ENCODE measurements around the gene GORASP2.

DNA sequence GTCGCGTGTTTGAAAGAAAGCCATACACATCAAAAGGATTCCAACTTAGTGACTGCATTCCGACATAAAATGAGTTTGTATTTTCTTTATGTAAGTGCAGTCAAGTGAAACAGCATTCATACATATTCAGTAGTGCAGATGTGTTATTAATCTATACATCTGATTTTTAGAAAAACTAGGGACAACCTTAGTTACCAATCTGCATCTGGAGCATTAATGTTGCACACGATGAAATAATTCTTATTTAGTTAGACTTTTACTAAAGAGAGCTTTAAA is 1.9 kb downstream of the GORASP2 start:
- TF ChIP-seq, protein P1, sequence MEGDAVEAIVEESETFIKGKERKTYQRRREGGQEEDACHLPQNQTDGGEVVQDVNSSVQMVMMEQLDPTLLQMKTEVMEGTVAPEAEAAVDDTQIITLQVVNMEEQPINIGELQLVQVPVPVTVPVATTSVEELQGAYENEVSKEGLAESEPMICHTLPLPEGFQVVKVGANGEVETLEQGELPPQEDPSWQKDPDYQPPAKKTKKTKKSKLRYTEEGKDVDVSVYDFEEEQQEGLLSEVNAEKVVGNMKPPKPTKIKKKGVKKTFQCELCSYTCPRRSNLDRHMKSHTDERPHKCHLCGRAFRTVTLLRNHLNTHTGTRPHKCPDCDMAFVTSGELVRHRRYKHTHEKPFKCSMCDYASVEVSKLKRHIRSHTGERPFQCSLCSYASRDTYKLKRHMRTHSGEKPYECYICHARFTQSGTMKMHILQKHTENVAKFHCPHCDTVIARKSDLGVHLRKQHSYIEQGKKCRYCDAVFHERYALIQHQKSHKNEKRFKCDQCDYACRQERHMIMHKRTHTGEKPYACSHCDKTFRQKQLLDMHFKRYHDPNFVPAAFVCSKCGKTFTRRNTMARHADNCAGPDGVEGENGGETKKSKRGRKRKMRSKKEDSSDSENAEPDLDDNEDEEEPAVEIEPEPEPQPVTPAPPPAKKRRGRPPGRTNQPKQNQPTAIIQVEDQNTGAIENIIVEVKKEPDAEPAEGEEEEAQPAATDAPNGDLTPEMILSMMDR (conservative IDR thresholded peaks at IDR 0.05; ENCODE audit: low read depth in 2 of 2): no peak
- TF ChIP-seq POLR2AphosphoS5 (IDR thresholded peaks at IDR 0.05; ENCODE audit: low read depth) (no peak), EZH2phosphoT487 (IDR thresholded peaks at IDR 0.05; ENCODE audit: unreplicated experiment) (no peak)
- TF ChIP-seq, protein P2, sequence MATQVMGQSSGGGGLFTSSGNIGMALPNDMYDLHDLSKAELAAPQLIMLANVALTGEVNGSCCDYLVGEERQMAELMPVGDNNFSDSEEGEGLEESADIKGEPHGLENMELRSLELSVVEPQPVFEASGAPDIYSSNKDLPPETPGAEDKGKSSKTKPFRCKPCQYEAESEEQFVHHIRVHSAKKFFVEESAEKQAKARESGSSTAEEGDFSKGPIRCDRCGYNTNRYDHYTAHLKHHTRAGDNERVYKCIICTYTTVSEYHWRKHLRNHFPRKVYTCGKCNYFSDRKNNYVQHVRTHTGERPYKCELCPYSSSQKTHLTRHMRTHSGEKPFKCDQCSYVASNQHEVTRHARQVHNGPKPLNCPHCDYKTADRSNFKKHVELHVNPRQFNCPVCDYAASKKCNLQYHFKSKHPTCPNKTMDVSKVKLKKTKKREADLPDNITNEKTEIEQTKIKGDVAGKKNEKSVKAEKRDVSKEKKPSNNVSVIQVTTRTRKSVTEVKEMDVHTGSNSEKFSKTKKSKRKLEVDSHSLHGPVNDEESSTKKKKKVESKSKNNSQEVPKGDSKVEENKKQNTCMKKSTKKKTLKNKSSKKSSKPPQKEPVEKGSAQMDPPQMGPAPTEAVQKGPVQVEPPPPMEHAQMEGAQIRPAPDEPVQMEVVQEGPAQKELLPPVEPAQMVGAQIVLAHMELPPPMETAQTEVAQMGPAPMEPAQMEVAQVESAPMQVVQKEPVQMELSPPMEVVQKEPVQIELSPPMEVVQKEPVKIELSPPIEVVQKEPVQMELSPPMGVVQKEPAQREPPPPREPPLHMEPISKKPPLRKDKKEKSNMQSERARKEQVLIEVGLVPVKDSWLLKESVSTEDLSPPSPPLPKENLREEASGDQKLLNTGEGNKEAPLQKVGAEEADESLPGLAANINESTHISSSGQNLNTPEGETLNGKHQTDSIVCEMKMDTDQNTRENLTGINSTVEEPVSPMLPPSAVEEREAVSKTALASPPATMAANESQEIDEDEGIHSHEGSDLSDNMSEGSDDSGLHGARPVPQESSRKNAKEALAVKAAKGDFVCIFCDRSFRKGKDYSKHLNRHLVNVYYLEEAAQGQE (IDR thresholded peaks at IDR 0.05; ENCODE audit: unreplicated experiment): no peak
